K562 (cell line): ENCODE data around the gene CYP24A1. TPM values are rescaled to one million over a fixed set of nuclear protein-coding genes. Genes with fewer than 3 reads are reported as not detected.

Experiments
- ATAC-seq: fragments of 200-7000 bp; cut with Tn5 transposase; 3 replicates; pipeline ENCODE4 v1.9.1; 2020; ENCODE audit warnings: moderate library complexity
- BruUV-seq: library from RNA; stranded (reverse); fragments of 400-500 nt; replicated peaks from 2 replicates; lab custom pipeline; 2021; lab: Mats Ljungman, UMichigan
- CTCF ChIA-PET: fragments of 300-600 bp; formaldehyde crosslinking; extraction: SDS; loops from one replicate; lab custom pipeline; 2021; ENCODE audit warnings: low intra/inter-chr PET ratio; lab: Yijun Ruan, JAX
- POLR2A ChIA-PET: fragments of 300-600, 350-650 bp; sonication (Branson Sonifier 250); formaldehyde crosslinking; extraction: SDS; loops from one replicate; lab custom pipeline; 2021; ENCODE audit warnings: antibody characterized with exemption, inconsistent platforms; lab: Yijun Ruan, JAX
- DNase-seq, 4 experiments: peaks; one replicate each; pipeline versions ENCODE4 v3.0.0 to v3.0.0-alpha.2; 2011 to 2018; ENCODE audit warnings: low spot score in 3 of 4, mixed read lengths in 3 of 4; ENCODE audit errors: extremely low read depth in 1 of 4
- FAIRE-seq: peaks from 2 replicates; lab custom pipeline; 2011; peaks lifted over from hg19 to GRCh38; lab: Jason Lieb, UNC
- H2AFZ ChIP-seq: 2 replicates; pipeline ENCODE4 v1.6.0; 2011; ENCODE audit warnings: low read depth, low read length, control low read depth, inconsistent platforms
- H3K27ac ChIP-seq: fragments of 200-600 bp; 3 replicates; pipeline ENCODE4 v1.8.0; 2011; ENCODE audit warnings: low read depth, mild to moderate bottlenecking, control low read depth, inconsistent platforms, low read length, moderate library complexity, mixed read lengths; ENCODE audit errors: extremely low read depth
- H3K27me3 ChIP-seq, 2 experiments: fragments of 300-600 bp in 1 of 2; 2 replicates in 1 of 2; 3 replicates in 1 of 2; pipeline versions ENCODE4 v1.6.0 to v1.8.0; 2011; ENCODE audit warnings: inconsistent platforms in 2 of 2, low read length in 2 of 2, mild to moderate bottlenecking in 1 of 2, mixed read lengths in 1 of 2, moderate library complexity in 1 of 2; ENCODE audit not compliant: control insufficient read depth in 2 of 2, insufficient read depth in 2 of 2
- H3K36me3 ChIP-seq: fragments of 300-600 bp; 3 replicates; pipeline ENCODE4 v1.8.0; 2011; ENCODE audit warnings: mild to moderate bottlenecking, low read length, inconsistent platforms; ENCODE audit not compliant: control insufficient read depth, insufficient read depth
- H3K4me1 ChIP-seq, 2 experiments: fragments of 200-600 bp in 1 of 2; replicated peaks in 1 of 2; 2 replicates in 1 of 2; 3 replicates in 1 of 2; pipeline versions ENCODE4 v1.5.1 to v1.8.0; 2011; ENCODE audit warnings: inconsistent platforms in 2 of 2, low read length in 2 of 2, mild to moderate bottlenecking in 1 of 2, mixed read lengths in 1 of 2, moderate library complexity in 1 of 2; ENCODE audit not compliant: control insufficient read depth in 2 of 2, insufficient read depth in 2 of 2
- H3K4me2 ChIP-seq: 2 replicates; pipeline ENCODE4 v1.6.1; 2011; ENCODE audit warnings: low read length, control low read depth, inconsistent platforms, mixed read lengths; ENCODE audit not compliant: insufficient read depth
- H3K4me3 ChIP-seq: fragments of 200-600 bp; sonication (generic), shearing (Covaris generic); 2 replicates; pipeline ENCODE4 v1.5.1; 2016; ENCODE audit warnings: control low read depth, inconsistent platforms
- H3K79me2 ChIP-seq: fragments of 200-600 bp; 3 replicates; pipeline ENCODE4 v1.8.0; 2011; ENCODE audit warnings: low read length, inconsistent platforms; ENCODE audit not compliant: control insufficient read depth, insufficient read depth
- H3K9ac ChIP-seq, 2 experiments: 2 replicates each; pipeline versions ENCODE4 v1.6.0 to v1.6.1; 2011; ENCODE audit warnings: low read depth in 2 of 2, low read length in 2 of 2, control low read depth in 1 of 2, inconsistent platforms in 1 of 2, mild to moderate bottlenecking in 1 of 2, mixed read lengths in 1 of 2; ENCODE audit not compliant: insufficient read depth in 1 of 2
- H3K9me1 ChIP-seq: one replicate; pipeline ENCODE4 v1.6.0; 2011; ENCODE audit warnings: inconsistent platforms, mild to moderate bottlenecking, low read length, moderate library complexity; ENCODE audit not compliant: control insufficient read depth, insufficient read depth
- H3K9me3 ChIP-seq: replicated peaks from 2 replicates; pipeline ENCODE4 v1.5.1; 2011; ENCODE audit warnings: low read depth, low read length, inconsistent platforms; ENCODE audit not compliant: control insufficient read depth, insufficient read depth
- H4K20me1 ChIP-seq: replicated peaks from 2 replicates; pipeline ENCODE4 v1.6.1; 2011; ENCODE audit warnings: low read length, inconsistent platforms, mixed read lengths; ENCODE audit not compliant: control insufficient read depth, insufficient read depth
- RBBP5 ChIP-seq: fragments of 200-600 bp; sonication (generic); IDR thresholded peaks from 2 replicates; pipeline ENCODE4 v1.6.1; 2012; ENCODE audit warnings: borderline replicate concordance, mild to moderate bottlenecking, low read length, control low read depth, inconsistent platforms; ENCODE audit not compliant: insufficient read depth, poor library complexity, severe bottlenecking
- ZNF561 ChIP-seq: fragments of 450-650 bp; formaldehyde crosslinking; conservative IDR thresholded peaks from 2 replicates; pipeline ENCODE4 v1.4.0; 2020; ENCODE audit warnings: mild to moderate bottlenecking, moderate library complexity
- WGBS: fragments of 100-300 bp; shearing (Covaris generic); methylation state at CpG from one replicate; pipeline ENCODE4 v1.1.6; 2016; ENCODE audit warnings: low coverage, mixed read lengths; ENCODE audit not compliant: insufficient coverage; ENCODE audit errors: missing lambda C conversion rate; 5-methylcytosine and 5-hydroxymethylcytosine counted together
- in situ Hi-C: fragments of 300-500 bp; cut with MboI; formaldehyde crosslinking; loops from 4 replicates; pipeline ENCODE4 v1.15.0; 2018; ENCODE audit warnings: inconsistent platforms, mixed read lengths
- intact Hi-C: fragments of 100-400 bp; cut with micrococcal nuclease; formaldehyde crosslinking; loops from 2 replicates; pipeline ENCODE4 v1.14.2; 2022
- polyA plus RNA-seq, 8 experiments: library from polyadenylated mRNA; depleted of rRNA in 4 of 8; stranded (reverse) in 5 of 8; unstranded in 3 of 8; fragments of >200 nt; fragmentation: Nextera tagmentation in 2 of 8; fragmentation: Illumina TruSeq in 1 of 8; extraction: Ambion mirVana in 2 of 8; extraction: Trizol in 1 of 8; gene quantifications; 2 replicates each; pipeline versions ENCODE4 v1.2.1 to v1.2.3, GENCODE V29; 2011 to 2014; ENCODE audit warnings: inconsistent platforms in 1 of 8, missing spikeins in 1 of 8
- total RNA-seq, 7 experiments: library from RNA; depleted of rRNA in 6 of 7; stranded (reverse); fragments of >200 nt in 6 of 7; fragmentation: Illumina TruSeq in 2 of 7; extraction: Trizol in 2 of 7; gene quantifications; 2 replicates each; pipeline versions ENCODE4 v1.2.1 to v1.2.3, GENCODE V29; 2011 to 2021; ENCODE audit warnings: low replicate concordance in 1 of 7
- TF ChIP-seq, protein P1 (sequence below): fragments of 250-450 bp; sonication (Bioruptor Pico); IDR thresholded peaks from 2 replicates; pipeline ENCODE4 v1.8.0; 2022; ENCODE audit warnings: inconsistent platforms, mild to moderate bottlenecking, moderate library complexity, borderline replicate concordance

Gene CYP24A1
- total and polyA plus RNA-seq, 9 of the 15 experiments (the other 6 are each of a cell fraction or from before 2014, with no cell fraction given): 0.04 TPM; not detected in 8

- Histone ChIP-seq H3K4me3 (no peak overlapping the region), H3K79me2 (no peaks in the 10 kb centered on the region), H3K4me1 (no peaks in the 10 kb centered on the region; a peak in 1 of 5 replicates), H2AFZ (no peak overlapping the region), H3K9ac (no peak overlapping the region), H3K27me3 (peaks cover 0 to 8% of the 10 kb centered on the region in 2 experiments; a peak in 4 of 5 replicates), H4K20me1 (no peaks in the 10 kb centered on the region), H3K36me3 (no peaks in the 10 kb centered on the region), H3K9me3 (no peaks in the 10 kb centered on the region), H3K27ac (no peak overlapping the region), H3K4me2 (no peak overlapping the region), H3K9me1 (no peaks in the 10 kb centered on the region)
- in situ Hi-C loops (no loop called here), intact Hi-C loops (no loop called here)
- POLR2A ChIA-PET: no interaction called here
- FAIRE-seq (no peak), DNase-seq (no peak), ATAC-seq (no peak)
- CTCF ChIA-PET: no interaction called here
- TF ChIP-seq RBBP5 (no peak), ZNF561 (CRISPR knock-in tag) (no peak)
- TF ChIP-seq, protein P1, sequence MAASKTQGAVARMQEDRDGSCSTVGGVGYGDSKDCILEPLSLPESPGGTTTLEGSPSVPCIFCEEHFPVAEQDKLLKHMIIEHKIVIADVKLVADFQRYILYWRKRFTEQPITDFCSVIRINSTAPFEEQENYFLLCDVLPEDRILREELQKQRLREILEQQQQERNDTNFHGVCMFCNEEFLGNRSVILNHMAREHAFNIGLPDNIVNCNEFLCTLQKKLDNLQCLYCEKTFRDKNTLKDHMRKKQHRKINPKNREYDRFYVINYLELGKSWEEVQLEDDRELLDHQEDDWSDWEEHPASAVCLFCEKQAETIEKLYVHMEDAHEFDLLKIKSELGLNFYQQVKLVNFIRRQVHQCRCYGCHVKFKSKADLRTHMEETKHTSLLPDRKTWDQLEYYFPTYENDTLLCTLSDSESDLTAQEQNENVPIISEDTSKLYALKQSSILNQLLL: no peak
- no TSS peak for BruUV-seq
- WGBS: 0% methylated on average over 2 of the region's 2 CpGs
Observed at GRCh38 chr20:54134445-54135220, 39.2 kb downstream of the CYP24A1 start.
